Activated T-cell treated with anti-CD3 and anti-CD28 coated beads for 1 hour (primary cell): ENCODE measurements around the gene COL5A1.

Source experiments
- DNase-seq: peaks from one replicate; pipeline ENCODE4 v3.0.0-alpha.2; 2020; ENCODE audit warnings: low read depth

The COL5A1 gene

DNA sequence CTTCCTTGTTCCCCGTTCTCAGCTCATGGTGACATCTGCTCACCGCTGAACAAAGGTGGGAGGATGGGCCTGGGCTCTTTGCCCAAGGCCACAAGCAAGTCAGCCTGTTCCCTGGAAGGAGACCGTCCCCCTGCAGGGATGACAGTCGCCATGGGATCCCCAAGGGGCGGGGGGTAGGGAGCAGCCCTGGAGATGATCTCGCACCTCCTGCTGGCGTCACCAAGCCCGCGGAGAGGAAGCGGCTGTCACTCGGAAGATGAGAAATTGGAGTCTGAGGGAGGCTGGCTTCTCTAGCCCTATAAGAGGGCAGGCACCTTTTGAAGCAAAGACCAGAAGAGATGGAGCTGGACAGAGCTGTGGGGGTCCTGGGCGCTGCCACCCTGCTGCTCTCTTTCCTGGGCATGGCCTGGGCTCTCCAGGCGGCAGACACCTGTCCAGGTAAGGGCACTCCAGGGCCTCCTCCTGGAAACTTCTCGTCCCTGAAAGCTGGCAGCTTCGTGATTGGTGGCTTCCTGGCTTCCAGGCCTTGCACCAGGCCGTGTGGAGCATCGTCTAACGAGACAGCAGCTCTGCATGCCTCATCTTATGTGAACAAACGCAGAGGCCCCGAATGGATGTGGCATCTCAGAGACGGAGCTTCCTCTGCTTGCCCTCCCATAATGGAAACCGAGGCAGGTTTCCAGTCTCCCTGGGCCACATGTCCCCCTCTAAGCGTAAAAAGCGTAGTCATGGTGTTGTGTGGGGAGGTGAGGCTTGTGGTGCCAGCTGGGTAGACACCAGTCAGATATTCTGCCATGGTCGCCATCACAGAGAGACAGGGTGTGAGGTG is 239.1 kb downstream of the COL5A1 start, which contains the start of gene FCN2:
Gene FCN2 (plus strand): TSS at position 327 of the 829 bp plus-strand sequence. CDS start 12 bp downstream, at position 339.
- DNase-seq = no peak

DNA sequence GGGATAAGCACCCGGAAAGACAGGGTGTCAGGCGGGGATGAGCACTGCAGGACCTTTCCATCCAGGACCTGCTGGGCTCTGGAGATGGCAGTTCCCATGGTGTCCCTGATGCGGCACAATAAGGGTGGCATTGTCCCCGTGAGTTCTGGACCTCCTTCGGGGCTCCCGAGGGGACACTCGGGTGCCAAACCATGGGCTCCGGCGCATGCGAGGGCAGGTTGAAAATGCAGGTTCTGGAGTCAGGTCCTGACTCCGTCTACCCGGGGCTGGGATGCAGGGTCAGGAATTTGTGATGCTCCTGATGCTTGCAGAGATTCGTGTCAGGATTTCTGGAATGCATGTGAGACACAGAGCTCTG is 239.7 kb downstream of the COL5A1 start:
- no peak for DNase-seq

DNA sequence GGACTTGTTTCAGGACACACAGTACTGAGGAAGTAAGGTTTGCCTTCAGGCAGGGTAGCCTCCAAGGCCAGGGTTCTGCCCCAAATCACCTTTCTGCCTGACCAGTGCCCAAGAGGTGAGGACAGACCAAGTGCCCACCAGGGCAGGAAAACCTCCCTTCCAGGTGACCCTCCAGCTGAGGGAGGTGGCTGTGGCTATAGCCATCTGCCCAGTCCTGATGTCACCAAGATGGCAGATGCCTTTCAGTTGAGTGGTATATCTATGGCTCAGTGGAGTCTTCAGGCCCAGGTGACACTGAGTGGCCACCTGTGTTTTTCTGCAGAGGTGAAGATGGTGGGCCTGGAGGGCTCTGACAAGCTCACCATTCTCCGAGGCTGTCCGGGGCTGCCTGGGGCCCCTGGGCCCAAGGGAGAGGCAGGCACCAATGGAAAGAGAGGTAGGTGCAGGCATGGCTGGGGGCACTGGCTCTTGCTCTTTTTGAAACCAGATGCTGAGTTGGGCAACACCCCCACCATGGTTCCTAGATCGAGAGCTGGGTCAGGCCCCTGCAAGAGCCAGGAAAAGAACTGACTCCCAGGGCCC is 240.7 kb downstream of the COL5A1 start:
- DNase-seq = no peak

DNA sequence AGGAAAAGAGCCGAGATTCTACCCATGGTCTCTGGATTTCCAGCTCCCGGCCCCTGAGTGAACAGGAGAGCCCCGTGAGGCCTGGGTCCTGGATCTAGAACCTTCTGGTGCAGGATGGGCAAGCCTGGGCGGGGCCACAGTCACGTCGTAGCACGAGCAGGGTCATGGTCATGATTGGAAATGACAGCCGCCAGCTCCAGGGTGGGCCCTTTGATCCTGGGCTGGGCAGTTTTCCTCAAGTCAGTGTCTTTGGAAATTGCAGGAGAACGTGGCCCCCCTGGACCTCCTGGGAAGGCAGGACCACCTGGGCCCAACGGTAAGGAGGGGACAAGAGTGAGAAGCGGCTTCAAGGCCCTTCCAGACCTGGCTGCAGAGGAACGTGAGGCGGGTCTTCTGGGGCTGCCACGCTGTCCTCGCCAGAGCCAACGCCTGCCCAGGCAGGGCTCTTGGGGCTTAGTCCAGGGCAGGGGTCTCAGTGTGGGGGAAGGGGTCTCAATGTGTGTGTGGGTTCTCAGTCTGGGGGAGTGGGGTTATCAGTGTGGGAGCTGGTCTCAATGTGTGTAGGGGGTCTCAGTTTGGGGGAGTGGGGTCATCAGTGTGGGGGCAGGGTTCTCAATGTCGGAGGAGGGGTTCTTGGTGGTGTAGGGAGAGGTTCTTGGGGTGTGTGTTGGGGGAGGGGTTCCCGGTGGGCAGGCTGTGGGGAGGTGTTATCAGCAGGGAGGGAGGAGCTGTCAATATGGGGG is 241.6 kb downstream of the COL5A1 start:
- DNase-seq = no peak

DNA sequence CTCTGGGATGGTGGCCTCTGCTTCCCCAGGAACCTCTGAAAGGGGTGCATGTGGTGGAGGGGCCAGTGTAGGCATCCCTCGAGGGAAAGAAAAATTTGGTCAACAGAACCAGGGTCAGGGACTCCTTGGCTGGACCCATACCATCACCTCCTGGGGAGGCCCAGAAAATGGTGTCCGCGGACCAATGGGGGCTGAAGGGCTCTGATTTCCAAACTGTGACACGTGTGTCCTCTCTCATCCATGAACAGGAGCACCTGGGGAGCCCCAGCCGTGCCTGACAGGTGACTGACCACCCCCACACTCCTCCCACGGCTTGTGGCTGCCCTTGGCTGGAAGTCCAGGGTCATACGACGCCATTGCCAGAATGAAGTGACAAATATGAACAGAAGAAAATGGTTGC is 242.9 kb downstream of the COL5A1 start:
- DNase-seq = no peak

DNA sequence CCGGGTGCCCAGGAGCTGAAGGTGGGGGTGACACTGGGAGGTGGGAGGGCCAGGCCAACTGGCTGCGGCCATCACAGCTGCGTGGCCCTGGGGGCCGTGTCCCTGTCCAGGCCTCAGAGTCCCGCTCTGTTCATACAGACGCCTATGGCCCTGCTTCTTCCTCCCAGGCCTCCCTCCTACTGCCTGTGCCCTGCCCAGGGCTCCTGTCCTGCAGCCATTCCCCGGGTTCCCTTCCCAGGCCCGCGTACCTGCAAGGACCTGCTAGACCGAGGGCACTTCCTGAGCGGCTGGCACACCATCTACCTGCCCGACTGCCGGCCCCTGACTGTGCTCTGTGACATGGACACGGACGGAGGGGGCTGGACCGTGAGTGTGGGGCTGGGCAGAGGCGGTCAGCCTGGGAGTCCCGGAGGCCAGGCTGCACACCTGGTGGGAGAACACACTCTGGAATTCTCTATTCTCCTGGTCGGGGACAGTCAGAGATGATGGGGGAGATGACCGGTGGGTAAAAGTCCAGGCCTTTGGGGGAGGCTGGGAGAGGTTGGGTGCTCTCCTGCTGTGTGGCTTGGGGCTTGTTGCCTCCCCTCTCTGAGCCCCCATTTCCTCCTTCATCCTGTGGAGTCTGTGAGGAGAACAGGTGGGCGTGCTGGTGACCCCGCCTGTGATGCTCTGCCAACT is 243.5 kb downstream of the COL5A1 start:
- DNase-seq = no peak

DNA sequence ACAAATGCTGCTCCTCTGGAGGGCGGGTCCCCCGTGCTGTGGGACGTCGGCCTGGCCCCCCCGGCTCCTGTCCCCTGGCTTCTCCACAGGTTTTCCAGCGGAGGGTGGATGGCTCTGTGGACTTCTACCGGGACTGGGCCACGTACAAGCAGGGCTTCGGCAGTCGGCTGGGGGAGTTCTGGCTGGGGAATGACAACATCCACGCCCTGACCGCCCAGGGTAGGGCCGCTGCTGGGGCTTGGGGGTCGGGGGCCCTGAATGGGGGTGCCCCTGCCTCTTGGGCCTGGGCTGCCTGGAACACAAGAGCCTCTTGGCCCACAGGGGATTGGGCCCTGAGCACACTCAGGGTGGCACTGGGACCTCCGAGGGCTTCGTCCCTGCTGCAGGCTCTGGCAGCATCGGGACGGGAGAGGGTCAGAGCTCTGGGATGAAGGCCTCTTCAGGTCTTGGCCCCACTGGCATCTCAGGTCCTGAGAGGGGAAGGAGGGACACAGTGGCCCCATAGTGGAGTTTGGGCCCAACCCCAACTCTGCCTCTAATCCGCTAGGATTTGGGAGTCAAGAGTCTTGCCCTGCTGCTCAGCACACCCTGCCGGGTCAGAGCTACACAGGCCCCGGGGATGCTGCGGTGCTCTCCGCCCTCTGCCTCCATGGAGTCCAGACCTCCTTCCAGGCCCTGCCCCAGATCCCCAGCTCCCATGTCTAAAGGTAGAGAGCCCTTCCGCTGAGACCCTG is 244.2 kb downstream of the COL5A1 start:
- DNase-seq = no peak

DNA sequence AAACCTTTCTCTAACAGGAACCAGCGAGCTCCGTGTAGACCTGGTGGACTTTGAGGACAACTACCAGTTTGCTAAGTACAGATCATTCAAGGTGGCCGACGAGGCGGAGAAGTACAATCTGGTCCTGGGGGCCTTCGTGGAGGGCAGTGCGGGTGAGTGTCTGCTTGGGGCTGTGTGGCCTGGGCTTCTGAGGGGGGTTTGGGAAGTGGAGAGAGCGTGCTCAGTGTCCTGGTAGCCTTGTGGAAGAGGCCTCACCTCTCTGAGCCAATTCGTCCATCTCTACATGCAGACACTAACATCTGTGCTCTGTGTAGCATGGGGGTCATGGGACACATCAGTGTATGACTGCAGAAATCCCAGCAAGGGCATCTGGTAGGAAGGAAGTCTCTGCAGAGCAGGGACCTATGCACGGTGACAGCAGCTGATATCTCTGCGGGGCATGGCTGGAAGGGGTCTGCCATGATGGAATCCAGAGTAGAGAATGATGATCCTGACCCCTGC is 244.9 kb downstream of the COL5A1 start:
- no peak for DNase-seq

DNA sequence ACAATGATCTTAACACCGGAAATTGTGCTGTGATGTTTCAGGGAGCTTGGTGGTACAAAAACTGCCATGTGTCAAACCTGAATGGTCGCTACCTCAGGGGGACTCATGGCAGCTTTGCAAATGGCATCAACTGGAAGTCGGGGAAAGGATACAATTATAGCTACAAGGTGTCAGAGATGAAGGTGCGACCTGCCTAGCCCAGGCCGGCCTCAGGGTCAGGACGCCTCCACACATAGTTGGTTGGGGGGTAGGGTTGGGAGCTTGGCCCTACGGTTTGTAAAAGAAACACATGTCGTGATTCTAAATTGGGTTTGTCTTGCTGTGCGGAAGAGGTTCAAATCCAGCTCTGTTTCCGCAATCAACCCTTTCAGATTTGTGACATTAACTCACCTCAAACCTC is 245.6 kb downstream of the COL5A1 start:
- no peak for DNase-seq

DNA sequence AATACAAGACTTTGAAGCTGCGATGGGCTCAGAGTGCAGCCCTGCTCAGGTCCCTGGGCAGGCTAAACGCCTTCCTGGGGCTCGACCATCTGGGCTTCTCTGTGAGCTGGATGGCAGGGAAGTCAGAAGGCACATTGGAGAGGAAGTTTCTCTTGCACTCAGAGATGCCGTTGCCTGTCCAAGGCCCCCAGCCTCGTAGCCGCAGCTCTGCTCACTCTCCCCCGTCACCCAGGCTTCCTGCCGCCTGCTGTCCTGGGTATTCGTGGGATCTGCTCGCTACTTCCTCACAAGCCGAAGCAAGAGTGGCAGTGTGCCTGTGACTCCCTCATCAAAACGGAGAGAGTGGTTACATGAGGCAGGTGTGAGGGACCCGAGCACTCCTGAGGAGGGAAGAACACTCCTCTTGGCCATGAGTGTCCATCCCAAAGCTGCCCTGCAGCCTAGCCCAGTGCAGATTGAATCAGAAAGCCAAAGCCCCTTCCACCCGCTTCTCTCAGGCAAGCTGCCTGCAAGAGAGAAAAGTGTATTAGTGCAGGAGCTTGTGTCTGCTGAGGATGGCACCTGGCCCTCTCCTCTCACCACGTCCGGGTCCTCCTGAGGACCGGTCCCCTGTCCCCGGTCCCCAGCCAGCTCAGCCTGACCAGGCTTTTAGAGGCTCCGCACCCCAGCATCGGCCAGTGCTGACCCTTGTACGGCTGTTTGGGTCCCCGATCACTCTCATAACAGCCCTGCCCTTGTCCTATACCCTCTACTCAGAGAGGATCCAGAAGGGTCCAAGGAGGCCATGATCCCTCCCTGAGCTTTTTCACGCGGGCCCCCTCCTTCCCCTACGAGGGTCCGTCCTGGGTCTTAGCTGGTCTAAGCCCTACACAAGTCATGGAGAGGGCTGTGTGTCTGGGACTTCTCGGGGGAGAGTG is 246.3 kb downstream of the COL5A1 start:
- no peak for DNase-seq

DNA sequence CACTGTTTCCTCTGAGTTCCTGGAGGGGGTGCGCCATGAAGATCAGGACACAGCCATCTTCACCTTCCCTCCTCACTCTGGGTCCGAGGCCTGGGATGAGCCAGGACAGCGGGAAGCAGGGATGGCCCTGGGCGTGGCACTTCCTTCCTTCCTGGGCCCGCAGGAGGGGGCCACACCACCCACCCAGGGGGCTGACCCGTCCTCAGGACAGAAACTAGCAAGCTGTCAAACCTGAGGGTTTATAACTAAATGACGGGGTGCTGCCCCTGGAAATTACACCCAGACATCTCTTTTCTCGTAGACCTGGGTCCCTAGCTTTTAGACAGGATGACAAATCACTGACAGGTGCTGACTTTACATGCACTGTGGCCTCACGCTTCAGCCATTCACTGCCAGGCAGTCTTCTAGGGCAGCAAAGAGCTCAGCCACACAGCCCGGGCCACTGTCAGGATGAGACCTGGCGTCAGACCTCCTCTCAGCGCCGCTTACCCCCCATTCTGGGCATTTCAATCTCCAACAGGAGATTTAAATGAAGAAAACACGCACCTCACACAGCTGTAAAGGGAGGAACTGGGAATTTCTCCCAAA is 247.1 kb downstream of the COL5A1 start:
- DNase-seq = no peak

DNA sequence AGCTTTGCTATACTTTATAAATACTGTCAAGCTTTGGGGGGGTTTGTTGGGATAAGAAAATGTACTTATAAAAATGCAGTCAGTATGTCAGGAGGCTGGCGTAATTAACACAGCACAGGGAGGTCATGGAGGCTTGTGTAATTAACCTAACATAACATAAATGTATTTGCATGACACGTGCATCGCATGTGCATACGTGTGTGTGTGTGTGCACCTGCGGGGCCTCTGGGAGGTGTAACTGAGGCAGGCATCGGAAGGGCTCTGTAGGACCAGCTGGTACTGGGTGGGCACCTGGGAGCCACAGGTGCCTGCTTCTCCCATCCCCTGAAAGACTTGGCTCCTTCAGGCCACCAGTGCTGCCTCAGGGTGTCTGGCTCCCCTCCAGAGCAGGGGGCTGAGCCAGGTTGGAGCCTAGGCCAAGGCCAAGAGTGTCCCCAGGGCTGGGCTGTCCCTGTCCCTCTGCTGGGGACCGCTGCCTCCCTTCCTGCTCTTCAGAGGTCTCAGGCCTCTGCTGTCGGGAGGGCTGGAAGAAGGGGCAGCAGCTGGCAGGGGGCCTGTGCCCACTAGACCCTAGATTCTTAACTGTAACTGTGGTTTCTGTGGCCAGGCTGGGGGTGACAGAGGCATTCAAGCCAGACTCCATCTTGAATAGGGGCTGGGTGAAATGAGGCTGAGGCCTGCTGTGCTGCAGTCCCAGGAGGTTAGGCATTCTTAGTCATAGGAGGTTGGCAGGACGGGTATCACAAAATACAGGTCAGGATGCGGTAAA is 248.0 kb downstream of the COL5A1 start:
- DNase-seq = no peak

DNA sequence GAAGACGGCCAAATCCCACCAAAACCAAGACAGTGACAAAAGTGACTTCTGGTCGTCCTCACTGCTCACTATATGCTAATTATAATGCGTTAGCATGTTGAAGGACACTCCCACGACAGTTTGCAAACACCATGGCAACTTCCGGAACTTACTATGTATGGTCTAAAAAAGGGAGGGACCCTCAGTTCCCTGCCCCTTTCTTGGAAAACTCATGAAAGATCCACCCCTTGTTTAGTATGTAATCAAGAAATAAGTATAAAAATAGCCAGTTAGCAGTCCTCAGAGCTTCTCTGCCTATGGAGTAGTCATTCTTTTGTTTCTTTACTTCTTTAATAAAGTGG is 248.5 kb downstream of the COL5A1 start:
- no peak for DNase-seq

DNA sequence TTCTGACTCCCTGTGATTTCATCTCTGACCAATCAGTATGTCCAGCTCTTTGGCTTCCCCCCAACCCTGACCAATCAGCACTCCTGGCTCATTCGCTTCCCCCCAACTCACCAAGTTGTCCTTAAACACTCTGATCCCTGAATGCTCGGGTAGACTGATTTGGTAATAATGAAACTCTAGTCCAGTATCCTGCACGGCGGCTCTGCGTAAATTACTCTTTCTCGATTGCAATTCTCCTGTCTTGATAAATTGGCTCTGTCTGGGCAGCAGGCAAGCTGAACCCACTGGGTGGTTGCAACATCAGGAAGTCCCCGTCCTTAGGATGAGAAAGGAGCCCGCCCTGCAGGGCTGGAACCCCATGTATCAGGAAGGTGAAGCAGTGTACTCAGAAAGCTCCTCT is 249.4 kb downstream of the COL5A1 start:
- DNase-seq = no peak

DNA sequence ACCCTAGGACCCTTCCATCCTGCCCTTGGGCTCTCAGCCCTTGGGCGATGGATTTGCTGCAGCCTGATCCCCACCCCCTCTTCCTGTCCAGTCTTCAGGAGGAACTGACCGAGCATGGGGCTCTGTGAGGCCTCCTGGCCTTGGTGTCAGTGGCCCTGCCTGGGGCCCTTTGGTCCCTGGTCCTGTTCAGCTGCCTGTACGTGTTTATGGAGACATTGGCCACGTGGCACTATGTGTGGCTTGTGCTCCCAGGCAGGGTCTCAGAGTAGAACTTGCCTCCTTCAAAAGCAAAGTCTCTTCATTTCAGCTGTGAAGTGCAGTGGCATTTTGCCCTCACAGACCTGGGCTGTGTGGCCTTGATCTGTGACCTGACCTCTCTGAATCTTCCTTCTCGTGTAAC is 250.1 kb downstream of the COL5A1 start:
- no peak for DNase-seq

DNA sequence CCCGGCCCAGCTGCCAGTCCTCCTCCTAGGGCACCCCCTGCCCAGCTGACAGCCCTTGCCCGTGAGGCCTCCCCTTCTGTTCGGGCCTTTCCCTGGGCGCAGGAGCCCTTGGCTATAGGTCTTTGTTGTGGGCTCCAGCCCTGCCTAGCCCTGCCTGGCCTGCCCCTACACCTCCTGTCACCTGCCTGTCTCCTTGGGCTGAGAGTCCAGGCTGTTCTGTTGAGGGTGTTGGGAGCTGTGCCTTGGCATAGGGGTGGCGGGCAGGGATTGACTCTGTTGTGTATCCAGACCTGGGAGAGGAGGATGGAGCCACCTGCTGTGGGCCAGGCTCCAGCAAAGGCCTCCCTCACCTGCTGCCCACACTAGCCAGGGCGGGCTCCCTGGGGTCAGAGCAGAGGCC is 250.6 kb downstream of the COL5A1 start:
- no peak for DNase-seq

DNA sequence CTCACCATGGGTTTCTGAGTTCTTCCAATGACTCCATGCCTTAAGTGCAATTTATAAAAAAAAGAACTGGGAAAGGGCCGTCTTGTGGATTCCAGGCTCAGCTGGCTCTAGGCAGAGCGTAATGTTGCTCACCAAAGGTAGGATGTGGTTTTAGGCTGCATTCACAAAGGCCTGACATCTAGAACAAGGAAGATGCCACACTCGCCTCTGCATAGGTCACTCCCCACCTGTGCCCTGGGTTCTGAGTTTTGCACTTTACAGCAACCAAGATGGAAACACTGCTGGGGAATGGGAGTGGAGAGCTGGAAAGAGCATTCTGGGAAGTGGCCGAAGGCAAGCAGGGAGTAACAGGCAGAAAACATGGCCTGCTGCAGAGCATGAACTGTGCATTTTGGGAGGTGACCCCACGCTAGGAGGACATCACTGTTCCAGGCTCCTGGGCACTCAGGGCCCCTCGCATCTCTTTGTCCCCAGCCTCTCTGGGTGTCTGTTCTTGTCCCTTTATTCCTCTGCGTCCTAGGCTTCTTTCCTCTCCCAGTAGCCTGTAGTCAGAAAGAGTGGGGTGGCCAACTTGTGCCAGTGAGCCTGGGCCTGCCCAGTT is 251.3 kb downstream of the COL5A1 start:
- DNase-seq = no peak
